ENCODE data around the gene TFCP2L1.

GRCh38 chr2:121255358-121255757 is 29.6 kb downstream of the TFCP2L1 start:
- TF ChIP-seq, protein P1, sequence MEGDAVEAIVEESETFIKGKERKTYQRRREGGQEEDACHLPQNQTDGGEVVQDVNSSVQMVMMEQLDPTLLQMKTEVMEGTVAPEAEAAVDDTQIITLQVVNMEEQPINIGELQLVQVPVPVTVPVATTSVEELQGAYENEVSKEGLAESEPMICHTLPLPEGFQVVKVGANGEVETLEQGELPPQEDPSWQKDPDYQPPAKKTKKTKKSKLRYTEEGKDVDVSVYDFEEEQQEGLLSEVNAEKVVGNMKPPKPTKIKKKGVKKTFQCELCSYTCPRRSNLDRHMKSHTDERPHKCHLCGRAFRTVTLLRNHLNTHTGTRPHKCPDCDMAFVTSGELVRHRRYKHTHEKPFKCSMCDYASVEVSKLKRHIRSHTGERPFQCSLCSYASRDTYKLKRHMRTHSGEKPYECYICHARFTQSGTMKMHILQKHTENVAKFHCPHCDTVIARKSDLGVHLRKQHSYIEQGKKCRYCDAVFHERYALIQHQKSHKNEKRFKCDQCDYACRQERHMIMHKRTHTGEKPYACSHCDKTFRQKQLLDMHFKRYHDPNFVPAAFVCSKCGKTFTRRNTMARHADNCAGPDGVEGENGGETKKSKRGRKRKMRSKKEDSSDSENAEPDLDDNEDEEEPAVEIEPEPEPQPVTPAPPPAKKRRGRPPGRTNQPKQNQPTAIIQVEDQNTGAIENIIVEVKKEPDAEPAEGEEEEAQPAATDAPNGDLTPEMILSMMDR (IDR thresholded peaks at IDR 0.05): no peak
- no peak for TF ChIP-seq POLR2A (IDR thresholded peaks at IDR 0.05)
